ENCODE data around the gene CDC37L1. TPM values are rescaled to one million over a fixed set of nuclear protein-coding genes. Genes with fewer than 3 reads are reported as not detected.

CDC37L1 gene
- polyA plus RNA-seq, 1 of the 3 experiments (the other 2 are of a cell fraction) = 6.5 TPM

DNA sequence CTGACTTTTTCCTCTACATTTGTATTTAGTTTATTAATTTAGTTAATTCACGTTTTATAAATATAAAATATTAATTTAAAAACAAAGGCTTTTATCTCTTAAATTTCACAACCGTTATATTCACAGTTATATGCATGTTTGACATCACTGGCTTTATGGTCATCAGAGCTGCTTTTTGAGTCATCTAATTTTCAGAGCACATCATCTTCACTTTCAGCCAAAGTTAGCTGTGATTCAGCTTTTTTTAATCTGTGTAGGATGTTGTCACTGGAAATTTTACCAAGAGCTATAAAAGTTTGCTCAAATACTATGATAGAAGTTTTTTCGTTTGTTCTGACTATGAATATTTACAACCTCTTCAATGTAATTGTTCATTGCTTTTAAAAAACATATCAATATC lies 12.4 kb downstream of the CDC37L1 start:
- Histone ChIP-seq H3K4me2 (no peak overlapping the region), H3K9ac (no peak overlapping the region), H3K9me3 (no peaks in the 10 kb centered on the region), H3K27ac (ENCODE audit: low read depth in 2 of 2, low read length in 1 of 2) (peak overlapping the region in 1 of 2 experiments; percentile 34; a peak in 1 of 4 replicates), H2AFZ (ENCODE audit: low read depth) (no peak overlapping the region), H3K4me3 (ENCODE audit: low read depth in 2 of 2, low read length in 1 of 2) (no peak overlapping the region), H3K9me2 (no peaks in the 10 kb centered on the region), H3F3A (replicated peaks; ENCODE audit: insufficient read depth) (peaks cover 10% of the 10 kb centered on the region), H3K27me3 (ENCODE audit: insufficient read depth) (no peaks in the 10 kb centered on the region), H3K79me2 (ENCODE audit: insufficient read depth) (peaks cover 44% of the 10 kb centered on the region), H3K4me1 (ENCODE audit: control insufficient read depth in 1 of 2, insufficient read depth in 2 of 2, low read depth in 1 of 2, low read length in 1 of 2) (no peaks in the 10 kb centered on the region; a peak in 2 of 4 replicates), H4K20me1 (ENCODE audit: insufficient read depth) (no peaks in the 10 kb centered on the region), H3K36me3 (replicated peaks in 1 of 2; ENCODE audit: control insufficient read depth in 1 of 2, insufficient read depth in 2 of 2, low read length in 1 of 2) (peaks cover 22% of the 10 kb centered on the region in 2 experiments)
- POLR2A ChIA-PET = interaction anchor here (0.5 kb wide), 1 partner anchor 14 kb away, joined by 3 read pairs; no protein-coding TSS in a partner anchor
- CTCF ChIA-PET = interaction anchor here (1.2 kb wide), 1 partner anchor 9 kb away, joined by 3 read pairs; no protein-coding TSS in a partner anchor
- WGBS (ENCODE audit: low lambda C conversion rate) = 78% methylated on average over 3 of the region's 3 CpGs
- DNase-seq = no peak
- TF ChIP-seq FOSL2 (IDR thresholded peaks at IDR 0.05; ENCODE audit: borderline replicate concordance, low read depth) (peak; percentile 13; the same call in 1 of the 2 replicates), NFIC (IDR thresholded peaks at IDR 0.05; ENCODE audit: borderline replicate concordance) (no peak)

DNA sequence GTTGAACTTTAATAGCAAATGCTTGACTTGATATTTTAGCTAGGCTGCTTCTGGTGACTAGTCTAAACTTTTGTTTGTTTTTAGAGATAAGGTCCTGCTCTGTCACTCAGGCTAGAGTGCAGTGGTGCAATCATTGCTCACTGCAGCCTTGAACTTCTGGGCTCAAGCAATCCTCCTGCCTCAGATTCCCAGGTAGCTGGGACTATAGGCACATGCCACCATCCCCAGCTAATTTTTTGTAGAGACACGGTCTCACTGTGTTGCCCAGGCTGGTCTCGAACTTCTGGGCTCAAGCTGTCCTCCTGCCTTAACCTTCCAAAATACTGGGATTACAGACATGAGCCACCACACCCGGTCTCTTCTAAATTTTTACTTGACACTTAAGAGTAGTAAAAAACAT lies 20.7 kb downstream of the CDC37L1 start:
- 96% methylated on average over 3 of the region's 3 CpGs for WGBS (ENCODE audit: low lambda C conversion rate)
- Histone ChIP-seq H3K27ac (ENCODE audit: low read depth in 2 of 2, low read length in 1 of 2) (no peak overlapping the region), H3K4me1 (ENCODE audit: control insufficient read depth in 1 of 2, insufficient read depth in 2 of 2, low read depth in 1 of 2, low read length in 1 of 2) (no peaks in the 10 kb centered on the region; a peak in 1 of 4 replicates), H3K27me3 (ENCODE audit: insufficient read depth) (no peaks in the 10 kb centered on the region), H4K20me1 (ENCODE audit: insufficient read depth) (no peaks in the 10 kb centered on the region), H2AFZ (ENCODE audit: low read depth) (no peak overlapping the region), H3K36me3 (replicated peaks in 1 of 2; ENCODE audit: control insufficient read depth in 1 of 2, insufficient read depth in 2 of 2, low read length in 1 of 2) (peaks cover 59 to 75% of the 10 kb centered on the region in 2 experiments), H3F3A (replicated peaks; ENCODE audit: insufficient read depth) (peaks cover 6% of the 10 kb centered on the region), H3K9ac (no peak overlapping the region), H3K9me2 (no peaks in the 10 kb centered on the region), H3K4me3 (ENCODE audit: low read depth in 2 of 2, low read length in 1 of 2) (no peak overlapping the region), H3K9me3 (no peaks in the 10 kb centered on the region), H3K4me2 (no peak overlapping the region), H3K79me2 (ENCODE audit: insufficient read depth) (peaks cover 21% of the 10 kb centered on the region)
- no peak for DNase-seq
- CTCF ChIA-PET = no interaction called here
- TF ChIP-seq ELF1 (IDR thresholded peaks at IDR 0.05) (no peak), RXRA (IDR thresholded peaks at IDR 0.05; ENCODE audit: borderline replicate concordance, low read depth) (no peak), TEAD4 (IDR thresholded peaks at IDR 0.05; ENCODE audit: borderline replicate concordance, insufficient read depth) (no peak), TAF1 (IDR thresholded peaks at IDR 0.05; ENCODE audit: borderline replicate concordance, low read depth, low read length) (no peak), NFIC (IDR thresholded peaks at IDR 0.05; ENCODE audit: borderline replicate concordance) (no peak), RCOR1 (IDR thresholded peaks at IDR 0.05; ENCODE audit: low read length) (no peak), YY1 (IDR thresholded peaks at IDR 0.05; ENCODE audit: low read depth) (no peak)
- POLR2A ChIA-PET = no interaction called here

DNA sequence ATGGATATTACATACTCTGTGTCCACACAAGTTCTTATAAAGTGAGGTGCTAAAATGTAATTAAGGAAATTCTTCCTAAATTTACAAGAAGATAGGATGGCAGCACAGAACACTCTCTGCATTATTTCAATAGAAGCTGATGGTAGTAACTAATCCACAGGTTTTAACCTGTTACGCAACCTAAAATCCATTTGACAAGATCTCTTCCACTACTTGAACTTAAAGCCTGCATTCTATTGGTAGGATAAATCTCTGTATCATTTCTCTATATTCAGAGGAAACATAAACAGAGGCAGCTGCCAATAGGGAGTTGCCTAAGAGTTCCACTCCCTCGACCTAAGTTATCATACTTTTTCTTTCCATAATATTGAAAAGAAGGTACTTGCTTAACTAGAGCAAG lies 21.6 kb downstream of the CDC37L1 start:
- Histone ChIP-seq H3F3A (replicated peaks; ENCODE audit: insufficient read depth) (peaks cover 6% of the 10 kb centered on the region), H3K36me3 (replicated peaks in 1 of 2; ENCODE audit: control insufficient read depth in 1 of 2, insufficient read depth in 2 of 2, low read length in 1 of 2) (peaks cover 61 to 83% of the 10 kb centered on the region in 2 experiments), H3K9me2 (no peaks in the 10 kb centered on the region), H2AFZ (ENCODE audit: low read depth) (no peak overlapping the region), H4K20me1 (ENCODE audit: insufficient read depth) (no peaks in the 10 kb centered on the region), H3K9me3 (no peaks in the 10 kb centered on the region), H3K27me3 (ENCODE audit: insufficient read depth) (no peaks in the 10 kb centered on the region), H3K27ac (ENCODE audit: low read depth in 2 of 2, low read length in 1 of 2) (no peak overlapping the region), H3K79me2 (ENCODE audit: insufficient read depth) (peaks cover 14% of the 10 kb centered on the region), H3K4me2 (no peak overlapping the region), H3K4me1 (ENCODE audit: control insufficient read depth in 1 of 2, insufficient read depth in 2 of 2, low read depth in 1 of 2, low read length in 1 of 2) (no peaks in the 10 kb centered on the region; a peak in 1 of 4 replicates), H3K9ac (no peak overlapping the region), H3K4me3 (ENCODE audit: low read depth in 2 of 2, low read length in 1 of 2) (no peak overlapping the region)
- no peak for DNase-seq
- POLR2A ChIA-PET = interaction anchor here (0.7 kb wide), 1 partner anchor 10 kb away, joined by 3 read pairs; no protein-coding TSS in a partner anchor
- CTCF ChIA-PET = interaction anchor here (1.1 kb wide), 1 partner anchor 17 kb away, joined by 3 read pairs; no protein-coding TSS in a partner anchor
- WGBS (ENCODE audit: low lambda C conversion rate) = 92% methylated on average over 2 of the region's 2 CpGs
- no peak for TF ChIP-seq RXRA (IDR thresholded peaks at IDR 0.05; ENCODE audit: borderline replicate concordance, low read depth)
- TF ChIP-seq FOXM1 (IDR thresholded peaks at IDR 0.05; ENCODE audit: low read depth) = no peak
- TF ChIP-seq, protein P1, sequence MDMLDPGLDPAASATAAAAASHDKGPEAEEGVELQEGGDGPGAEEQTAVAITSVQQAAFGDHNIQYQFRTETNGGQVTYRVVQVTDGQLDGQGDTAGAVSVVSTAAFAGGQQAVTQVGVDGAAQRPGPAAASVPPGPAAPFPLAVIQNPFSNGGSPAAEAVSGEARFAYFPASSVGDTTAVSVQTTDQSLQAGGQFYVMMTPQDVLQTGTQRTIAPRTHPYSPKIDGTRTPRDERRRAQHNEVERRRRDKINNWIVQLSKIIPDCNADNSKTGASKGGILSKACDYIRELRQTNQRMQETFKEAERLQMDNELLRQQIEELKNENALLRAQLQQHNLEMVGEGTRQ (IDR thresholded peaks at IDR 0.05; ENCODE audit: borderline replicate concordance, low read depth, low read length) = no peak
- no peak for TF ChIP-seq RFX5 (IDR thresholded peaks at IDR 0.05; ENCODE audit: low read length)
- TF ChIP-seq GATA2 (CRISPR knock-in tag; IDR thresholded peaks at IDR 0.05) = no peak
- no peak for TF ChIP-seq RCOR1 (IDR thresholded peaks at IDR 0.05; ENCODE audit: low read length)
- no peak for TF ChIP-seq TEAD4 (IDR thresholded peaks at IDR 0.05; ENCODE audit: borderline replicate concordance, insufficient read depth)
- TF ChIP-seq, protein P2, sequence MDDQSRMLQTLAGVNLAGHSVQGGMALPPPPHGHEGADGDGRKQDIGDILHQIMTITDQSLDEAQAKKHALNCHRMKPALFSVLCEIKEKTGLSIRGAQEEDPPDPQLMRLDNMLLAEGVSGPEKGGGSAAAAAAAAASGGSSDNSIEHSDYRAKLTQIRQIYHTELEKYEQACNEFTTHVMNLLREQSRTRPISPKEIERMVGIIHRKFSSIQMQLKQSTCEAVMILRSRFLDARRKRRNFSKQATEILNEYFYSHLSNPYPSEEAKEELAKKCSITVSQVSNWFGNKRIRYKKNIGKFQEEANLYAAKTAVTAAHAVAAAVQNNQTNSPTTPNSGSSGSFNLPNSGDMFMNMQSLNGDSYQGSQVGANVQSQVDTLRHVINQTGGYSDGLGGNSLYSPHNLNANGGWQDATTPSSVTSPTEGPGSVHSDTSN (IDR thresholded peaks at IDR 0.05) = no peak
- TF ChIP-seq MXI1 (IDR thresholded peaks at IDR 0.05; ENCODE audit: low read depth, low read length) = no peak
- TF ChIP-seq, protein P3, sequence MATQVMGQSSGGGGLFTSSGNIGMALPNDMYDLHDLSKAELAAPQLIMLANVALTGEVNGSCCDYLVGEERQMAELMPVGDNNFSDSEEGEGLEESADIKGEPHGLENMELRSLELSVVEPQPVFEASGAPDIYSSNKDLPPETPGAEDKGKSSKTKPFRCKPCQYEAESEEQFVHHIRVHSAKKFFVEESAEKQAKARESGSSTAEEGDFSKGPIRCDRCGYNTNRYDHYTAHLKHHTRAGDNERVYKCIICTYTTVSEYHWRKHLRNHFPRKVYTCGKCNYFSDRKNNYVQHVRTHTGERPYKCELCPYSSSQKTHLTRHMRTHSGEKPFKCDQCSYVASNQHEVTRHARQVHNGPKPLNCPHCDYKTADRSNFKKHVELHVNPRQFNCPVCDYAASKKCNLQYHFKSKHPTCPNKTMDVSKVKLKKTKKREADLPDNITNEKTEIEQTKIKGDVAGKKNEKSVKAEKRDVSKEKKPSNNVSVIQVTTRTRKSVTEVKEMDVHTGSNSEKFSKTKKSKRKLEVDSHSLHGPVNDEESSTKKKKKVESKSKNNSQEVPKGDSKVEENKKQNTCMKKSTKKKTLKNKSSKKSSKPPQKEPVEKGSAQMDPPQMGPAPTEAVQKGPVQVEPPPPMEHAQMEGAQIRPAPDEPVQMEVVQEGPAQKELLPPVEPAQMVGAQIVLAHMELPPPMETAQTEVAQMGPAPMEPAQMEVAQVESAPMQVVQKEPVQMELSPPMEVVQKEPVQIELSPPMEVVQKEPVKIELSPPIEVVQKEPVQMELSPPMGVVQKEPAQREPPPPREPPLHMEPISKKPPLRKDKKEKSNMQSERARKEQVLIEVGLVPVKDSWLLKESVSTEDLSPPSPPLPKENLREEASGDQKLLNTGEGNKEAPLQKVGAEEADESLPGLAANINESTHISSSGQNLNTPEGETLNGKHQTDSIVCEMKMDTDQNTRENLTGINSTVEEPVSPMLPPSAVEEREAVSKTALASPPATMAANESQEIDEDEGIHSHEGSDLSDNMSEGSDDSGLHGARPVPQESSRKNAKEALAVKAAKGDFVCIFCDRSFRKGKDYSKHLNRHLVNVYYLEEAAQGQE (IDR thresholded peaks at IDR 0.05; ENCODE audit: low read depth, low read length) = no peak
- TF ChIP-seq TAF1 (IDR thresholded peaks at IDR 0.05; ENCODE audit: borderline replicate concordance, low read depth, low read length) = no peak
